NT2/D1 (cell line): ENCODE data around the gene PDZD8.

Experiments
- SUZ12 ChIP-seq: IDR thresholded peaks from 2 replicates; pipeline ENCODE4 v1.6.1; 2011; ENCODE audit not compliant: insufficient read length, insufficient read depth; ENCODE audit errors: extremely low read depth
- YY1 ChIP-seq: IDR thresholded peaks from 2 replicates; pipeline ENCODE4 v1.6.1; 2011; ENCODE audit not compliant: insufficient read length, insufficient read depth
- ZNF274 ChIP-seq: IDR thresholded peaks from 2 replicates; pipeline ENCODE4 v1.6.1; 2011; ENCODE audit warnings: mild to moderate bottlenecking, low read depth, low read length

- TF ChIP-seq SUZ12 = no peak
- no peak for TF ChIP-seq YY1
- TF ChIP-seq ZNF274 = no peak
Observed at GRCh38 chr10:117262903-117263293, 112.3 kb downstream of the PDZD8 start.
